CD4-positive, alpha-beta memory T cell (primary cell): ENCODE results near the gene TANGO2. TPM values are rescaled to one million over a fixed set of nuclear protein-coding genes. Genes with fewer than 3 reads are reported as not detected.
"Not testable (repeated sequence)": the region's sequence is repeated elsewhere in the genome, so short reads cannot be mapped to it uniquely, and the experiment has no call there.

Experiments used
- CTCF ChIA-PET: fragments of 350-600 bp; sonication (Branson Sonifier 250); formaldehyde crosslinking; loops from one replicate; lab custom pipeline; 2021; ENCODE audit warnings: inconsistent platforms; ENCODE audit not compliant: partially characterized antibody; lab: Charles Lee
- POLR2A ChIA-PET: fragments of 350-600 bp; sonication (Branson Sonifier 250); formaldehyde crosslinking; loops from one replicate; lab custom pipeline; 2021; ENCODE audit not compliant: partially characterized antibody; lab: Charles Lee
- DNase-seq, 5 donors: peaks; one replicate each; pipeline versions ENCODE4 v3.0.0 to v3.0.0-alpha.2; 2020 to 2022; ENCODE audit warnings: mixed read lengths in 1 of 5
- H3K27ac ChIP-seq: one replicate; pipeline ENCODE4 v1.7.0; 2013; ENCODE audit warnings: low read depth, low read length
- H3K27me3 ChIP-seq: 2 replicates; pipeline ENCODE4 v1.7.0; 2013; ENCODE audit warnings: mild to moderate bottlenecking, low read length, moderate library complexity; ENCODE audit not compliant: insufficient read depth
- H3K36me3 ChIP-seq: 2 replicates; pipeline ENCODE4 v1.7.0; 2013; ENCODE audit warnings: mild to moderate bottlenecking, low read length, moderate library complexity; ENCODE audit not compliant: insufficient read depth
- H3K4me1 ChIP-seq: 2 replicates; pipeline ENCODE4 v1.7.0; 2013; ENCODE audit warnings: mild to moderate bottlenecking, low read length, moderate library complexity; ENCODE audit not compliant: insufficient read depth
- H3K4me3 ChIP-seq, 2 donors: one replicate each; pipeline ENCODE4 v1.7.0; 2013; ENCODE audit warnings: low read length in 2 of 2, mild to moderate bottlenecking in 1 of 2
- H3K9me3 ChIP-seq, 2 donors: one replicate each; pipeline ENCODE4 v1.7.0; 2013; ENCODE audit warnings: low read length in 2 of 2, control low read depth in 1 of 2; ENCODE audit not compliant: control insufficient read depth in 1 of 2
- H3K27ac Mint-ChIP-seq, 7 donors: one replicate each; pipeline ENCODE4 v1.8.0; 2020 to 2021; ENCODE audit warnings: mixed read lengths in 7 of 7, mild to moderate bottlenecking in 6 of 7, inconsistent platforms in 3 of 7, moderate library complexity in 3 of 7
- H3K27me3 Mint-ChIP-seq, 2 donors: one replicate each; pipeline ENCODE4 v1.8.0; 2020 to 2021; ENCODE audit warnings: mixed read lengths in 2 of 2
- H3K36me3 Mint-ChIP-seq, 2 donors: one replicate each; pipeline ENCODE4 v1.8.0; 2020 to 2021; ENCODE audit warnings: mixed read lengths in 2 of 2, inconsistent platforms in 1 of 2, mild to moderate bottlenecking in 1 of 2
- H3K4me1 Mint-ChIP-seq, 4 donors: one replicate each; pipeline ENCODE4 v1.8.0; 2020 to 2021; ENCODE audit warnings: mixed read lengths in 4 of 4, mild to moderate bottlenecking in 1 of 4
- H3K4me3 Mint-ChIP-seq, 8 donors: one replicate each; pipeline ENCODE4 v1.8.0; 2020 to 2021; ENCODE audit warnings: mixed read lengths in 8 of 8, mild to moderate bottlenecking in 7 of 8, moderate library complexity in 6 of 8, inconsistent platforms in 3 of 8
- H3K9me3 Mint-ChIP-seq, 8 donors: one replicate each; pipeline ENCODE4 v1.8.0; 2020 to 2021; ENCODE audit warnings: mixed read lengths in 8 of 8, mild to moderate bottlenecking in 5 of 8, inconsistent platforms in 3 of 8, moderate library complexity in 1 of 8
- intact Hi-C: fragments of 100-400 bp; cut with micrococcal nuclease; formaldehyde crosslinking; loops from one replicate; pipeline ENCODE4 v1.15.1; 2023
- polyA plus RNA-seq, 2 donors: library from polyadenylated mRNA; unstranded; fragments of 300-500 nt; fragmentation: Illumina TruSeq; gene quantifications; one replicate each; pipeline ENCODE4 v1.2.3, GENCODE V29; 2021
- total RNA-seq, 2 experiments: library from RNA; stranded (reverse); gene quantifications; one replicate each; pipeline ENCODE4 v1.2.3, GENCODE V29; 2021

TANGO2 gene
- total and polyA plus RNA-seq, 4 experiments from 2014 or later, result 40.9 to 51.5 (median 47.3) TPM

GRCh38 chr22:20063271-20064139 is 42.6 kb downstream of the TANGO2 start:
- CTCF ChIA-PET, result no interaction called here
- no peak overlapping the region for H3K27ac Mint-ChIP-seq
- no peaks in the 10 kb centered on the region for H3K27me3 Mint-ChIP-seq
- Histone ChIP-seq H3K27ac (no peak overlapping the region), H3K9me3 (no peaks in the 10 kb centered on the region), H3K27me3 (no peaks in the 10 kb centered on the region), H3K4me1 (peaks cover 5% of the 10 kb centered on the region), H3K4me3 (no peak overlapping the region), H3K36me3 (peaks cover 35% of the 10 kb centered on the region)
- H3K9me3 Mint-ChIP-seq, result peaks cover 0 to 3% (median 0%) of the 10 kb centered on the region in 8 donors
- no peak for DNase-seq
- peaks cover 0 to 9% (median 2%) of the 10 kb centered on the region in 4 donors for H3K4me1 Mint-ChIP-seq
- no peak overlapping the region for H3K4me3 Mint-ChIP-seq
- peaks cover 11 to 36% of the 10 kb centered on the region in 2 donors for H3K36me3 Mint-ChIP-seq
- POLR2A ChIA-PET, result no interaction called here
- intact Hi-C loops, result no loop called here

- H3K9me3 Mint-ChIP-seq, result peaks cover 0 to 3% (median 0%) of the 10 kb centered on the region in 8 donors
- ChIA-PET POLR2A (no interaction called here), CTCF (no interaction called here)
- peaks cover 7 to 30% of the 10 kb centered on the region in 2 donors for H3K36me3 Mint-ChIP-seq
- Histone ChIP-seq H3K27ac (no peak overlapping the region), H3K36me3 (peaks cover 35% of the 10 kb centered on the region), H3K4me1 (peaks cover 5% of the 10 kb centered on the region), H3K4me3 (no peak overlapping the region), H3K9me3 (no peaks in the 10 kb centered on the region), H3K27me3 (no peaks in the 10 kb centered on the region)
- DNase-seq, result no peak
- H3K4me1 Mint-ChIP-seq, result peaks cover 0 to 6% (median under 1%) of the 10 kb centered on the region in 4 donors
- no peaks in the 10 kb centered on the region for H3K27me3 Mint-ChIP-seq
- intact Hi-C loops, result no loop called here
- no peak overlapping the region for H3K4me3 Mint-ChIP-seq
- no peak overlapping the region for H3K27ac Mint-ChIP-seq
These were observed 43.2 kb downstream of the TANGO2 start for GRCh38 chr22:20064140-20064480.

DNA sequence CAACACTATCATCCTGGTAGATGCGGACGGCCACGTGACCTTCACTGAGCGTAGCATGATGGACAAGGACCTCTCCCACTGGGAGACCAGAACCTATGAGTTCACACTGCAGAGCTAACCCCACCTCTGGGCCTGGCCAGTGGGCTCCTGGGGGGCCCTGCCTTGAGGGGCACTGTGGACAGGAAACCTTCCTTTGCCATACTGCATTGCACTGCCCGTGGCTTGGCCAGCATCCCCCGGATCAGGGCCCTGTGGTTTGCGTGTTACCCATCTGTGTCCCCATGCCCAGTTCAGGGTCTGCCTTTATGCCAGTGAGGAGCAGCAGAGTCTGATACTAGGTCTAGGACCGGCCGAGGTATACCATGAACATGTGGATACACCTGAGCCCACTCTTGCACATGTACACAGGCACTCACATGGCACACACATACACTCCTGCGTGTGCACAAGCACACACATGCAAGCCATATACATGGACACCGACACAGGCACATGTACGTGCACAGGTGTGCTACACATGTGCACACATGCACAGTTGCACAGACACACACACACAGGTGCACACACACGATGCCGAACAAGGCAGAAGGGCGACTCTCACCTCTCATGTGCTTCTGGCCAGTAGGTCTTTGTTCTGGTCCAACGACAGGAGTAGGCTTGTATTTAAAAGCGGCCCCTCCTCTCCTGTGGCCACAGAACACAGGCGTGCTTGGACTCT is 43.8 kb downstream of the TANGO2 start:
- Mint-ChIP-seq H3K4me1 (peaks cover 0 to 2% (median 0%) of the 10 kb centered on the region in 4 donors), H3K27ac (no peak overlapping the region), H3K4me3 (no peak overlapping the region), H3K27me3 (no peaks in the 10 kb centered on the region), H3K9me3 (peaks cover 0 to 3% (median 0%) of the 10 kb centered on the region in 8 donors), H3K36me3 (peaks cover 6 to 26% of the 10 kb centered on the region in 2 donors)
- Histone ChIP-seq H3K27ac (no peak overlapping the region), H3K4me1 (peaks cover 5% of the 10 kb centered on the region), H3K27me3 (no peaks in the 10 kb centered on the region), H3K4me3 (no peak overlapping the region), H3K36me3 (peaks cover 35% of the 10 kb centered on the region), H3K9me3 (no peaks in the 10 kb centered on the region)
- no peak for DNase-seq
- ChIA-PET CTCF (no interaction called here), POLR2A (no interaction called here)
- intact Hi-C loops, result no loop called here

DNA sequence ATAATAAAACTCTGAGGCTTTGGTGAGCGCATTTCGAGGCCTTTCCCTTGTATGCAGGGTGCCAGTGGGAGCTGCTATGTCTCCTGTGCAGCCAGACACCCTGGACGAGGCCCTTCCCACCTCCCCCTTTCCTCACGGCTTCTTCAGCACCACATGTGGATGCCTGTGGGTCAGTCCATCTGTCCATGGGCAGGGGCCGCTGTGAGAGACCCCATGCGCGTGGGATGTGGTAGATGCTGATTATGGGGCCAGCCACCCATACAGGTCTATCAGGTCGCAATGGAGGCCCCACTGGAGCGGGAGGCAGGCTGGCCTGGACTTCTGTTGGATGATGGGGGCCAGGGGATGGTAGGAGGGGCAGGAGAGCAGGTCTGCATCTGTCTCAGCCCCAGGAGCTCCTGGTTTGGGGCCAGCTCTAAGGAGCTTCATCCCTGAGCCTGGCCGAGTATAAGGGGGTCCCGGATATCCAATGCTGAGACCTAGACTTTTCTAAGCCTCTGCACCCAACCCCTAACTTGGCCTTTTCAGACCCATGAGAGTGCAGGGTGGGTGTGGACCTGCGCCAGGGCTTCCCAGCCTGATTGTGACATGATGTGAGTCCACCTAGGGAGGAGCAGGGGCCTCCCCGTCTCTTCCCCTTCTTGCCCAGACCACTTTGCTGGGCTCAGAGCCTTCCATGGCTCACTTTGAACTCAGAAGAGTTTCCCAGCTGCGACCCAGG is 45.1 kb downstream of the TANGO2 start:
- H3K4me1 Mint-ChIP-seq, result peaks cover 0 to 2% (median 0%) of the 10 kb centered on the region in 4 donors
- no peak overlapping the region for H3K27ac Mint-ChIP-seq
- DNase-seq, result no peak
- no peak overlapping the region for H3K27ac ChIP-seq
- peaks cover 27% of the 10 kb centered on the region for H3K36me3 ChIP-seq
- H3K9me3 Mint-ChIP-seq, result peaks cover 0 to 2% (median 0%) of the 10 kb centered on the region in 8 donors
- H3K27me3 ChIP-seq, result no peaks in the 10 kb centered on the region
- intact Hi-C loops, result no loop called here
- no peaks in the 10 kb centered on the region for H3K27me3 Mint-ChIP-seq
- no peak overlapping the region for H3K4me3 ChIP-seq
- peaks cover 6 to 20% of the 10 kb centered on the region in 2 donors for H3K36me3 Mint-ChIP-seq
- CTCF ChIA-PET, result no interaction called here
- H3K9me3 ChIP-seq, result no peaks in the 10 kb centered on the region
- H3K4me3 Mint-ChIP-seq, result no peak overlapping the region
- POLR2A ChIA-PET, result no interaction called here
- no peaks in the 10 kb centered on the region for H3K4me1 ChIP-seq

GRCh38 chr22:20066617-20067383 is 45.9 kb downstream of the TANGO2 start:
- Histone ChIP-seq H3K36me3 (peaks cover 19% of the 10 kb centered on the region), H3K27ac (no peak overlapping the region), H3K4me1 (no peaks in the 10 kb centered on the region), H3K9me3 (no peaks in the 10 kb centered on the region), H3K27me3 (no peaks in the 10 kb centered on the region), H3K4me3 (no peak overlapping the region)
- no peak for DNase-seq
- H3K27ac Mint-ChIP-seq, result peak overlapping the region in 1 of 7 donors; percentile 46
- H3K36me3 Mint-ChIP-seq, result peaks cover 6 to 18% of the 10 kb centered on the region in 2 donors
- no peaks in the 10 kb centered on the region for H3K27me3 Mint-ChIP-seq
- POLR2A ChIA-PET, result no interaction called here
- no peak overlapping the region for H3K4me3 Mint-ChIP-seq
- intact Hi-C loops, result no loop called here
- CTCF ChIA-PET, result no interaction called here
- H3K9me3 Mint-ChIP-seq, result no peaks in the 10 kb centered on the region
- H3K4me1 Mint-ChIP-seq, result peaks cover 0 to 2% (median 0%) of the 10 kb centered on the region in 4 donors

GRCh38 chr22:20067384-20067682 is 46.4 kb downstream of the TANGO2 start:
- H3K27me3 ChIP-seq, CTCF ChIA-PET, H3K27ac ChIP-seq, H3K4me1 Mint-ChIP-seq, DNase-seq, H3K9me3 Mint-ChIP-seq, H3K27me3 Mint-ChIP-seq, POLR2A ChIA-PET, H3K9me3 ChIP-seq, intact Hi-C loops, H3K4me1 ChIP-seq, H3K27ac Mint-ChIP-seq, H3K4me3 Mint-ChIP-seq, H3K4me3 ChIP-seq: not testable (repeated sequence)
- peaks cover 6 to 17% of the 10 kb centered on the region in 2 donors for H3K36me3 Mint-ChIP-seq
- peaks cover 14% of the 10 kb centered on the region for H3K36me3 ChIP-seq
